HEK293T (cell line): ENCODE data around the gene EVA1A.

Experiments used
- ARNT ChIP-seq: fragments of 450-650 bp; IDR thresholded peaks from 2 replicates; pipeline ENCODE4 v1.6.1; 2017; ENCODE audit warnings: mild to moderate bottlenecking
- BHLHE40 ChIP-seq: fragments of 450-650 bp; IDR thresholded peaks from 2 replicates; pipeline ENCODE4 v1.6.1; 2016; ENCODE audit warnings: mild to moderate bottlenecking, moderate library complexity, borderline replicate concordance
- CTBP1 ChIP-seq: fragments of 450-650 bp; IDR thresholded peaks from 2 replicates; pipeline ENCODE4 v1.6.1; 2016; ENCODE audit warnings: borderline replicate concordance
- ELF4 ChIP-seq: fragments of 450-650 bp; IDR thresholded peaks from 2 replicates; pipeline ENCODE4 v1.6.1; 2017; ENCODE audit warnings: antibody characterized with exemption
- FOXM1 ChIP-seq: fragments of 450-650 bp; IDR thresholded peaks from 2 replicates; pipeline ENCODE4 v1.6.1; 2017; ENCODE audit warnings: mild to moderate bottlenecking, borderline replicate concordance
- NFRKB ChIP-seq: fragments of 450-650 bp; IDR thresholded peaks from 2 replicates; pipeline ENCODE4 v1.6.1; 2016; ENCODE audit warnings: mild to moderate bottlenecking, moderate library complexity
- SUZ12 ChIP-seq: fragments of 450-650 bp; IDR thresholded peaks from 2 replicates; pipeline ENCODE4 v1.6.1; 2016; ENCODE audit warnings: mild to moderate bottlenecking
- ZNF384 ChIP-seq: fragments of 450-650 bp; IDR thresholded peaks from 2 replicates; pipeline ENCODE4 v1.6.1; 2016
- TF ChIP-seq, protein P1 (sequence below): fragments of 450-650 bp; IDR thresholded peaks from 2 replicates; pipeline ENCODE4 v1.6.1; 2016

DNA sequence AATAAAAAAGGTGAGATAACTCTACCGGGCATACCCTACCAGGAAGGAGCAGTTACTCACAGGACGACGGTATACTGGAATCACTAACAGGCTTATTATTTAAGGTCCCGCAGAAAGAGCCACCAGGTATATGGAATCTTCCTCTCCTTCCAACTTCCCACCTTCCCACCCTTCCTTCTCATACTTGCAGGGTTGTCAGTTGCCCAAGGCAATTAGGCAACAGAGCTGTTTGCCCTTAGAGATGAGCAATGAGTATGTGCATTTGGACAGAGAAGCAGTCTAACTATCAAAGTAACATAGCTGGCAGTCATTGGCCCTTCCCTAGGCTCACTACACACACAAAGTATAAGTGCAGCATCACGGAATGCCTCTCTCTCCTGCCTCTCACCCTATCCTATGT lies 32.1 kb upstream of the EVA1A start:
- TF ChIP-seq ZNF384 (no peak), FOXM1 (no peak), SUZ12 (no peak), ELF4 (no peak), BHLHE40 (no peak), ARNT (no peak), NFRKB (no peak), CTBP1 (no peak)
- TF ChIP-seq, protein P1, sequence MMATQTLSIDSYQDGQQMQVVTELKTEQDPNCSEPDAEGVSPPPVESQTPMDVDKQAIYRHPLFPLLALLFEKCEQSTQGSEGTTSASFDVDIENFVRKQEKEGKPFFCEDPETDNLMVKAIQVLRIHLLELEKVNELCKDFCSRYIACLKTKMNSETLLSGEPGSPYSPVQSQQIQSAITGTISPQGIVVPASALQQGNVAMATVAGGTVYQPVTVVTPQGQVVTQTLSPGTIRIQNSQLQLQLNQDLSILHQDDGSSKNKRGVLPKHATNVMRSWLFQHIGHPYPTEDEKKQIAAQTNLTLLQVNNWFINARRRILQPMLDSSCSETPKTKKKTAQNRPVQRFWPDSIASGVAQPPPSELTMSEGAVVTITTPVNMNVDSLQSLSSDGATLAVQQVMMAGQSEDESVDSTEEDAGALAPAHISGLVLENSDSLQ, result no peak
